HG02642 (cell line): ENCODE results near the gene DGKZ.

Source experiments
- ATAC-seq: cut with Tn5 transposase; IDR thresholded peaks from one replicate; pipeline ENCODE4 v1.9.1; 2021; ENCODE audit warnings: mild to moderate bottlenecking; ENCODE audit not compliant: unreplicated experiment, poor library complexity

Gene DGKZ

GRCh38 chr11:46421257-46421880 is 74.1 kb downstream of the DGKZ start:
- ATAC-seq = no peak

- no peak for ATAC-seq
Observed at GRCh38 chr11:46422588-46422987, 75.3 kb downstream of the DGKZ start.

GRCh38 chr11:46426233-46426991 is 79.1 kb downstream of the DGKZ start:
- ATAC-seq = no peak

- ATAC-seq = no peak
Observed at GRCh38 chr11:46427364-46427763, 80.1 kb downstream of the DGKZ start.

DNA sequence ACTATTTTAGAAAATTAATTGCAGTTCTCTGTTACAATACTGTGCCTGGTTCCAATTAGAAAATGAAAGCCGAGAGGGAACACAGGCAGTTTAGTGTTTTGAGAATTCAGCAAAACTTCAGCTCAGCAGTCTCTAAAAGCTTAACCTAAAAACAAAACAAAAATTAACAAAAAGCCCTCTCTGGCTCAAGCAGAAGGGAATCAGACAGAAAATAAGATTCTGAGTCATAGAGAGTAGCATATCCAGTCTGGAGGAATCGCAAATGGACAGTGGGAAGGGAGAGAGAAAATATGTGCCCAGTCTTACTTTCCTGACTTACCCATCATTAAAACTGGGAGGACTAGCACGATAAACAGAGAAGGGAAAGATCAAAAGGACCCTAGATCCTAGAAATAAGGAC is 82.5 kb downstream of the DGKZ start:
- no peak for ATAC-seq
